Lower lobe of right lung (tissue), 2 donors: ENCODE measurements around the gene MALL. TPM values are rescaled to one million over a fixed set of nuclear protein-coding genes. Genes with fewer than 3 reads are reported as not detected.

Source experiments
- ATAC-seq, 2 donors: fragments of 200-7000 bp; cut with Tn5 transposase; one replicate each; pipeline ENCODE4 v1.9.1; 2020 to 2022; ENCODE audit warnings: mild to moderate bottlenecking in 2 of 2, moderate library complexity in 2 of 2
- DNase-seq: peaks from one replicate; pipeline ENCODE4 v3.0.0-alpha.2; 2020
- H3K27ac ChIP-seq: fragments of 200-600 bp; one replicate; pipeline ENCODE4 v1.8.0; 2022
- H3K27me3 ChIP-seq: fragments of 200-600 bp; one replicate; pipeline ENCODE4 v1.8.0; 2022; ENCODE audit warnings: low read depth
- H3K36me3 ChIP-seq: fragments of 200-600 bp; one replicate; pipeline ENCODE4 v1.8.0; 2022; ENCODE audit warnings: mild to moderate bottlenecking
- H3K4me1 ChIP-seq: fragments of 200-600 bp; one replicate; pipeline ENCODE4 v1.8.0; 2022
- H3K4me3 ChIP-seq: fragments of 200-600 bp; one replicate; pipeline ENCODE4 v1.8.0; 2022; ENCODE audit warnings: mild to moderate bottlenecking
- H3K9me3 ChIP-seq: fragments of 200-600 bp; one replicate; pipeline ENCODE4 v1.8.0; 2022
- CTCF ChIP-seq: fragments of 200-600 bp; IDR thresholded peaks from one replicate; pipeline ENCODE4 v1.8.0; 2022; ENCODE audit warnings: antibody characterized with exemption, mild to moderate bottlenecking
- intact Hi-C: fragments of 100-400 bp; cut with DNase I; formaldehyde crosslinking; loops from one replicate; pipeline ENCODE4 v1.11.0; 2022
- total RNA-seq: library from RNA; stranded (reverse); fragmentation: NEBNext Ultra II Directional; extraction: Animal tissue kit (Norgen Biotek cat#: 25700); gene quantifications from one replicate; pipeline ENCODE4 v1.2.1, GENCODE V29; 2021
- donor health status: DM: no; HTN: yes; CAD: no; lungs with severe emphysema.

The MALL gene
- total RNA-seq, 1 donor from 2014 or later, result 82.7 TPM

GRCh38 chr2:110134025-110134424 lies 18.4 kb upstream of the MALL start:
- no peaks in the 10 kb centered on the region for H3K4me1 ChIP-seq
- TF ChIP-seq CTCF, result no peak
- H3K4me3 ChIP-seq, result no peak overlapping the region
- intact Hi-C loops, result no loop called here
- no peak overlapping the region for H3K27ac ChIP-seq
- H3K27me3 ChIP-seq, result no peaks in the 10 kb centered on the region
- ATAC-seq, result no peak
- H3K9me3 ChIP-seq, result peaks cover 9% of the 10 kb centered on the region
- DNase-seq, result no peak
- H3K36me3 ChIP-seq, result no peaks in the 10 kb centered on the region

- ATAC-seq (no peak), DNase-seq (no peak)
- peaks cover 9% of the 10 kb centered on the region for H3K9me3 ChIP-seq
- no peaks in the 10 kb centered on the region for H3K27me3 ChIP-seq
- no peak for TF ChIP-seq CTCF
- no peak overlapping the region for H3K4me3 ChIP-seq
- H3K36me3 ChIP-seq, result no peaks in the 10 kb centered on the region
- H3K27ac ChIP-seq, result no peak overlapping the region
- no peaks in the 10 kb centered on the region for H3K4me1 ChIP-seq
- intact Hi-C loops, result no loop called here
Observed at GRCh38 chr2:110131166-110131565, 15.5 kb upstream of the MALL start.

- H3K4me1 ChIP-seq, result no peaks in the 10 kb centered on the region
- peaks cover 9% of the 10 kb centered on the region for H3K9me3 ChIP-seq
- no peak for TF ChIP-seq CTCF
- ATAC-seq (no peak), DNase-seq (no peak)
- H3K36me3 ChIP-seq, result no peaks in the 10 kb centered on the region
- H3K27me3 ChIP-seq, result no peaks in the 10 kb centered on the region
- no peak overlapping the region for H3K4me3 ChIP-seq
- intact Hi-C loops, result no loop called here
- no peak overlapping the region for H3K27ac ChIP-seq
Observed at GRCh38 chr2:110130757-110131156, 15.1 kb upstream of the MALL start.

DNA sequence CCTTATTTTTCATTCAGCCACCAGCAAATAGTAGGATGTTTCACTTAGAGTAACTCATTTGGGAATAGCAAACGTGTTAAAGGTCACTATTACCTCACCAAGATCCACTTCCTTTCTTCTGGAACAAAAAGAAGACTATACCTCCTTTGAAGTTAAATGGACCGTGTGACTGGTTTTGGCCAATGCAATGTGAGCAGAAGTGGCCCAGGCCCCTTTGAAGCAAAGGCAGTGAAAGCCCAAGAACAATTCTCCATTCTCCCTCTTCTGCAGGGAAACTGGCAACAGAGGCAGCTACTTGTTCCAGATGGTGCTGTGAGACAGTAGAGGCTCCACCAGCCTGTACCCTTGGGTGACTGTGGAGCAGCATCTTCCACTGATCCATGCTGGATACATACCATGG lies 11.3 kb upstream of the MALL start:
- H3K36me3 ChIP-seq, result no peaks in the 10 kb centered on the region
- intact Hi-C loops, result no loop called here
- no peaks in the 10 kb centered on the region for H3K27me3 ChIP-seq
- no peaks in the 10 kb centered on the region for H3K9me3 ChIP-seq
- no peak overlapping the region for H3K27ac ChIP-seq
- H3K4me3 ChIP-seq, result no peak overlapping the region
- ATAC-seq (no peak), DNase-seq (no peak)
- H3K4me1 ChIP-seq, result no peaks in the 10 kb centered on the region
- TF ChIP-seq CTCF, result no peak

- Histone ChIP-seq H3K36me3 (no peaks in the 10 kb centered on the region), H3K9me3 (no peaks in the 10 kb centered on the region), H3K27ac (no peak overlapping the region), H3K4me3 (no peak overlapping the region), H3K4me1 (no peaks in the 10 kb centered on the region), H3K27me3 (no peaks in the 10 kb centered on the region)
- no peak for DNase-seq
- intact Hi-C loops, result no loop called here
- TF ChIP-seq CTCF, result no peak
- ATAC-seq, result peak; percentile 60 to 67
Observed at GRCh38 chr2:110126086-110126773, 10.6 kb upstream of the MALL start.
